HFFc6 (cell line): ENCODE results near the gene CDK15. TPM values are rescaled to one million over a fixed set of nuclear protein-coding genes. Genes with fewer than 3 reads are reported as not detected.

Experiments
- DNase-seq: peaks from one replicate; pipeline ENCODE4 v3.0.0-alpha.2; 2018
- H3K27ac Mint-ChIP-seq: 2 replicates; pipeline ENCODE4 v1.8.0; 2020; ENCODE audit warnings: mild to moderate bottlenecking, mixed read lengths
- H3K27me3 Mint-ChIP-seq: 2 replicates; pipeline ENCODE4 v1.8.0; 2021; ENCODE audit warnings: mild to moderate bottlenecking, moderate library complexity, mixed read lengths; ENCODE audit not compliant: insufficient read depth
- H3K36me3 Mint-ChIP-seq: 2 replicates; pipeline ENCODE4 v1.8.0; 2021; ENCODE audit warnings: low read depth, mixed read lengths
- H3K4me1 Mint-ChIP-seq: 2 replicates; pipeline ENCODE4 v1.8.0; 2020; ENCODE audit warnings: low read depth, mixed read lengths
- H3K4me3 Mint-ChIP-seq: 2 replicates; pipeline ENCODE4 v1.8.0; 2020; ENCODE audit warnings: mild to moderate bottlenecking, moderate library complexity, mixed read lengths
- H3K9me3 Mint-ChIP-seq: 2 replicates; pipeline ENCODE4 v1.8.0; 2020; ENCODE audit warnings: mild to moderate bottlenecking, mixed read lengths
- CTCF ChIP-seq: fragments of 200-600 bp; sonication (generic); IDR thresholded peaks from 2 replicates; pipeline ENCODE4 v1.5.0; 2021; ENCODE audit warnings: antibody characterized with exemption, mild to moderate bottlenecking
- total RNA-seq, 6 experiments: library from RNA; stranded (reverse); fragmentation: NEBNext Ultra II Directional; extraction: Animal tissue kit (Norgen Biotek cat#: 25700); gene quantifications; 2 replicates in 1 of 6; 3 replicates in 5 of 6; pipeline ENCODE4 v1.2.3, GENCODE V29; 2021

Gene CDK15
- total RNA-seq, 6 experiments from 2014 or later, result 21.7 to 59.8 (median 49.4) TPM

GRCh38 chr2:201828220-201828619 lies 21.9 kb downstream of the CDK15 start:
- Mint-ChIP-seq H3K4me3 (no peak overlapping the region), H3K9me3 (no peaks in the 10 kb centered on the region), H3K36me3 (peaks cover 69% of the 10 kb centered on the region), H3K27ac (peak overlapping the region; percentile 5; the same call in 1 of the 2 replicates), H3K4me1 (peaks cover 54% of the 10 kb centered on the region), H3K27me3 (no peaks in the 10 kb centered on the region; the same call in 1 of the 2 replicates)
- TF ChIP-seq CTCF, result no peak
- no peak for DNase-seq

DNA sequence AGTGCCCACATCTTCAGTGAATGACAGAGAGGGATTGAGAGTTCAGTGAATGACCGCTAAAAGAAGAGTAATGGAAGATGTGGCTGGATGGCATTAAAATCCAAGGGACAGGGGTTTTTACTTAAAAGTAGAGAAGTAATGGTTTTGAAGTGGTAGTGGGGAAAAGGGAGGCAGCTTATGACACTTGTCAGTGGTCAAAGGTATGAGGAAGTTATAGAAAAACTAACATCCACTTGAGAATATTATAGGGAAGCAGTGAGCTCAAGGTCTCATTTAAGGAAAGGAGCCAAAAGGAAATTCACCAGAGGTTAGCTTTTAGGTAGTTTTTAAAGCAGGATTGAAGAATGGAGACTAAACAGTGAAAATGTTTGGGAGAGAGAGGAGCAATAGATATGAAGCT lies 24.3 kb downstream of the CDK15 start:
- Mint-ChIP-seq H3K9me3 (no peaks in the 10 kb centered on the region), H3K27me3 (no peaks in the 10 kb centered on the region; the same call in 1 of the 2 replicates), H3K4me1 (peaks cover 51% of the 10 kb centered on the region), H3K4me3 (no peak overlapping the region; the same call in 1 of the 2 replicates), H3K36me3 (peaks cover 72% of the 10 kb centered on the region), H3K27ac (peak overlapping the region; percentile 81)
- DNase-seq, result no peak
- no peak for TF ChIP-seq CTCF

GRCh38 chr2:201831469-201831868 lies 25.1 kb downstream of the CDK15 start:
- H3K27ac Mint-ChIP-seq, result peak overlapping the region; percentile 81
- peaks cover 69% of the 10 kb centered on the region for H3K36me3 Mint-ChIP-seq

DNA sequence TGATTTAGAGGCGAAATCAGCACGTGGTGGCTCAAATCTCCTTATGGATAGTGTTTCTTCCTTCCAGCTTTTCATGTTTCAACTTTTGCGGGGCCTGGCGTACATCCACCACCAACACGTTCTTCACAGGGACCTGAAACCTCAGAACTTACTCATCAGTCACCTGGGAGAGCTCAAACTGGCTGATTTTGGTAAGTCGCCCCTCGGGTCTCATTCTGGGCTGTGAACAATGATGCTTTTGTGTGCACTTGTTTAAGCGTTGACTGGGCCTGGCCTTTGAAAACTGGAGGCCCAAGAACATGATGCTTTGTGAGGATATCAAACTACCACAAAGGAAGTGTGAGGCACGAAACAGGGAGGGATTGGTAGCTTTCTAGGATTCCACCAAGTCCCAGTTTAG lies 27.4 kb downstream of the CDK15 start:
- Mint-ChIP-seq H3K27ac (no peak overlapping the region), H3K36me3 (peaks cover 58% of the 10 kb centered on the region), H3K4me1 (peaks cover 32% of the 10 kb centered on the region), H3K27me3 (peaks cover 2% of the 10 kb centered on the region), H3K4me3 (no peak overlapping the region), H3K9me3 (no peaks in the 10 kb centered on the region)
- no peak for DNase-seq
- TF ChIP-seq CTCF, result no peak

More at GRCh38 chr2:201831469-201831868, 25.1 kb downstream of the CDK15 start:
- Mint-ChIP-seq H3K4me1 (peaks cover 49% of the 10 kb centered on the region), H3K27me3 (peaks cover 1% of the 10 kb centered on the region), H3K4me3 (peak overlapping the region; percentile 27), H3K9me3 (no peaks in the 10 kb centered on the region)
- DNase-seq, result peak; percentile 91
- TF ChIP-seq CTCF, result no peak

DNA sequence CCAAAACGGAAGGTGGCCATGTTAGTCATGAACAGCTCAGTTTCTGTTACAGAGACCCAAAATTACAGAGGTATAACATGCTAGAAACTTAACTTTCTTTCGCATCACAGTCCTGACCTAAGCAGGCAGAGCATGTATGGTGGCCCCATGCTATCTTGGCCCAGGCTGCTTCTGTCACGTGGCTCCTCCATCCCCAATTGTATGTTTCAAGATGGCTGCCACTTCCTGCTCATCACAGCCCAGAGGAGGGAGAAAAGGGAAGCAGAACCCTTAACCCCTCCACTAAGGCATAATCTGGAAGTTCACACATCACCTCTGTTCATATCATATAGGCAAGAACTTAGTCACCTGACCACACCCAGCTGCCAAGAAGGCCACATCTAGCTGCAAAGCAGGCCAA lies 28.7 kb downstream of the CDK15 start:
- Mint-ChIP-seq H3K27ac (no peak overlapping the region), H3K4me1 (peaks cover 38% of the 10 kb centered on the region), H3K27me3 (peaks cover 2% of the 10 kb centered on the region), H3K9me3 (no peaks in the 10 kb centered on the region; the same call in 1 of the 2 replicates), H3K36me3 (peaks cover 61% of the 10 kb centered on the region), H3K4me3 (no peak overlapping the region)
- TF ChIP-seq CTCF, result no peak
- no peak for DNase-seq

GRCh38 chr2:201837391-201837790 lies 31.1 kb downstream of the CDK15 start:
- Mint-ChIP-seq H3K27me3 (peaks cover 2% of the 10 kb centered on the region; the same call in 1 of the 2 replicates), H3K4me1 (peaks cover 33% of the 10 kb centered on the region), H3K27ac (no peak overlapping the region), H3K36me3 (peaks cover 79% of the 10 kb centered on the region), H3K4me3 (no peak overlapping the region), H3K9me3 (peaks cover 11% of the 10 kb centered on the region)
- TF ChIP-seq CTCF, result no peak
- DNase-seq, result no peak
